ENCODE measurements around the gene ST7. TPM values are rescaled to one million over a fixed set of nuclear protein-coding genes. Genes with fewer than 3 reads are reported as not detected.
A peak's percentile ranks its signal among the peaks of the same experiment; 100 is the strongest.
"Not testable (repeated sequence)": the region's sequence is repeated elsewhere in the genome, so short reads cannot be mapped to it uniquely, and the experiment has no call there.

ST7 gene
- total RNA-seq, 1 donor from 2014 or later, result 22.2 TPM

- DNase-seq (ENCODE audit: low spot score), result no peak
Observed at GRCh38 chr7:116949941-116950801, 3.1 kb upstream of the ST7 start.

GRCh38 chr7:116950889-116951351 is 2.4 kb upstream of the ST7 start:
- ATAC-seq (no peak), DNase-seq (ENCODE audit: low spot score) (no peak)

More at GRCh38 chr7:116949941-116950801, 3.1 kb upstream of the ST7 start:
- no peak for ATAC-seq

GRCh38 chr7:116951366-116952292 is 1.7 kb upstream of the ST7 start:
- no peak for DNase-seq (ENCODE audit: low spot score)
- ATAC-seq, result no peak

- ATAC-seq (peak; percentile 45), DNase-seq (ENCODE audit: low spot score) (peak; percentile 80)
Observed at GRCh38 chr7:116952635-116953371, 498 bp upstream of the ST7 start.

- DNase-seq (ENCODE audit: low spot score) (peak; percentile 62), ATAC-seq (peak; percentile 58)
Observed at GRCh38 chr7:116953906-116954838, 871 bp downstream of the ST7 start.

- ATAC-seq, result no peak
- no peak for DNase-seq (ENCODE audit: low spot score)
Observed at GRCh38 chr7:116955340-116955739, 2.0 kb downstream of the ST7 start.

- no peak for ATAC-seq
- no peak for DNase-seq (ENCODE audit: low spot score)
Observed at GRCh38 chr7:116955801-116956476, 2.6 kb downstream of the ST7 start.

- ATAC-seq (no peak), DNase-seq (ENCODE audit: low spot score) (no peak)
Observed at GRCh38 chr7:116956477-116956804, 3.1 kb downstream of the ST7 start.

- no peak for DNase-seq (ENCODE audit: low spot score)
- ATAC-seq, result no peak
Observed at GRCh38 chr7:116957874-116958273, 4.6 kb downstream of the ST7 start.

- ATAC-seq; DNase-seq (ENCODE audit: low spot score): not testable (repeated sequence)
Observed at GRCh38 chr7:116961966-116962673, 8.8 kb downstream of the ST7 start.

GRCh38 chr7:116963234-116963633 is 9.9 kb downstream of the ST7 start:
- ATAC-seq, result no peak
- DNase-seq (ENCODE audit: low spot score), result no peak

GRCh38 chr7:116966601-116967000 is 13.3 kb downstream of the ST7 start:
- ATAC-seq, result no peak
- no peak for DNase-seq (ENCODE audit: low spot score)

- ATAC-seq, result no peak
- DNase-seq (ENCODE audit: low spot score), result no peak
Observed at GRCh38 chr7:116967254-116967922, 14.1 kb downstream of the ST7 start.

- no peak for ATAC-seq
- no peak for DNase-seq (ENCODE audit: low spot score)
Observed at GRCh38 chr7:116967983-116968382, 14.7 kb downstream of the ST7 start.

- no peak for DNase-seq (ENCODE audit: low spot score)
- ATAC-seq, result no peak
Observed at GRCh38 chr7:116968631-116969030, 15.3 kb downstream of the ST7 start.

- DNase-seq (ENCODE audit: low spot score) (no peak), ATAC-seq (peak; percentile 36)
Observed at GRCh38 chr7:116969371-116969902, 16.1 kb downstream of the ST7 start.

- ATAC-seq (peak; percentile 27), DNase-seq (ENCODE audit: low spot score) (no peak)
Observed at GRCh38 chr7:116970238-116970910, 17.1 kb downstream of the ST7 start.

All from left lobe of liver (tissue), 2 donors.